GM12878 (cell line): ENCODE results near the gene MAP2K2. TPM values are rescaled to one million over a fixed set of nuclear protein-coding genes. Genes with fewer than 3 reads are reported as not detected.

Experiments used
- ATAC-seq: fragments of 200-7000 bp; cut with Tn5 transposase; 3 replicates; pipeline ENCODE4 v1.9.1; 2020; ENCODE audit warnings: mild to moderate bottlenecking, moderate library complexity
- BruUV-seq: library from RNA; stranded (reverse); fragments of 400-500 nt; replicated peaks from 2 replicates; lab custom pipeline; 2021; lab: Mats Ljungman, UMichigan
- CTCF ChIA-PET: fragments of 300-600 bp; sonication (Branson Sonifier 250); formaldehyde crosslinking; extraction: SDS; loops from one replicate; lab custom pipeline; 2021; ENCODE audit warnings: inconsistent platforms; lab: Yijun Ruan, JAX
- POLR2A ChIA-PET: fragments of 350-600 bp; formaldehyde crosslinking; extraction: SDS; loops from one replicate; lab custom pipeline; 2021; ENCODE audit warnings: inconsistent platforms; lab: Charles Lee
- RAD21 ChIA-PET: fragments of 300-600 bp; sonication (Branson Sonifier 250); formaldehyde crosslinking; loops from one replicate; lab custom pipeline; 2023; ENCODE audit warnings: antibody characterized with exemption; ENCODE audit not compliant: unreplicated experiment; lab: Charles Lee
- SMC1A ChIA-PET: fragments of 300-600 bp; sonication (Branson Sonifier 250); formaldehyde crosslinking; loops from one replicate; lab custom pipeline; 2023; ENCODE audit not compliant: unreplicated experiment, uncharacterized antibody; lab: Charles Lee
- DNase-seq: peaks from one replicate; pipeline ENCODE4 v3.0.0-alpha.2; 2011; ENCODE audit warnings: low read depth, low spot score
- FAIRE-seq: peaks from 3 replicates; lab custom pipeline; 2011; peaks lifted over from hg19 to GRCh38; lab: Jason Lieb, UNC
- H2AFZ ChIP-seq: 2 replicates; pipeline ENCODE4 v1.6.0; 2011; ENCODE audit warnings: low read depth, low read length, control low read depth; ENCODE audit not compliant: control insufficient read depth
- H3K27ac ChIP-seq: 2 replicates; pipeline ENCODE4 v1.5.1; 2011; ENCODE audit warnings: control low read depth; ENCODE audit not compliant: control insufficient read depth, insufficient read depth
- H3K27me3 ChIP-seq, 2 experiments: replicated peaks in 1 of 2; 2 replicates each; pipeline versions ENCODE4 v1.6.0 to v1.6.1; 2011; ENCODE audit warnings: low read length in 1 of 2; ENCODE audit not compliant: control insufficient read depth in 2 of 2, insufficient read depth in 2 of 2
- H3K36me3 ChIP-seq, 2 experiments: 2 replicates each; pipeline ENCODE4 v1.5.1; 2011; ENCODE audit warnings: low read length in 1 of 2; ENCODE audit not compliant: control insufficient read depth in 2 of 2, insufficient read depth in 2 of 2
- H3K4me1 ChIP-seq: 2 replicates; pipeline ENCODE4 v1.6.1; 2011; ENCODE audit warnings: mild to moderate bottlenecking, low read length, moderate library complexity, mixed read lengths; ENCODE audit not compliant: control insufficient read depth, insufficient read depth
- H3K4me2 ChIP-seq: 2 replicates; pipeline ENCODE4 v1.6.0; 2011; ENCODE audit warnings: control low read depth; ENCODE audit not compliant: control insufficient read depth, insufficient read depth
- H3K4me3 ChIP-seq: fragments of 200-600 bp; sonication (generic); 2 replicates; pipeline ENCODE4 v1.5.1; 2016
- H3K79me2 ChIP-seq: 2 replicates; pipeline ENCODE4 v1.6.0; 2011; ENCODE audit warnings: low read length; ENCODE audit not compliant: control insufficient read depth, insufficient read depth
- H3K9ac ChIP-seq: 2 replicates; pipeline ENCODE4 v1.8.0; 2011; ENCODE audit warnings: low read length, control low read depth, mixed read lengths; ENCODE audit not compliant: control insufficient read depth, insufficient read depth
- H3K9me3 ChIP-seq: replicated peaks from 3 replicates; pipeline ENCODE4 v1.5.1; 2011; ENCODE audit warnings: mild to moderate bottlenecking, low read length; ENCODE audit not compliant: control insufficient read depth, insufficient read depth
- H4K20me1 ChIP-seq: 2 replicates; pipeline ENCODE4 v1.6.0; 2011; ENCODE audit not compliant: control insufficient read depth, insufficient read depth
- IKZF2 ChIP-seq, 2 experiments: fragments of 450-650 bp; IDR thresholded peaks; 2 replicates each; pipeline ENCODE4 v1.6.1; 2017; ENCODE audit warnings: mild to moderate bottlenecking in 2 of 2, moderate library complexity in 2 of 2
- MAX ChIP-seq: IDR thresholded peaks from 2 replicates; pipeline ENCODE4 v1.6.1; 2012; ENCODE audit warnings: low read depth, low read length, improper control_type of control experiment
- NR2F1 ChIP-seq: fragments of 450-650 bp; conservative IDR thresholded peaks from 2 replicates; pipeline ENCODE4 v1.6.1; 2017; ENCODE audit warnings: mild to moderate bottlenecking
- POLR2AphosphoS2 ChIP-seq: IDR thresholded peaks from 2 replicates; pipeline ENCODE4 v1.6.1; 2011; ENCODE audit warnings: low read depth, mild to moderate bottlenecking, low read length, improper control_type of control experiment, moderate library complexity
- RB1 ChIP-seq: fragments of 450-650 bp; formaldehyde crosslinking; IDR thresholded peaks from 2 replicates; pipeline ENCODE4 v1.6.1; 2017; ENCODE audit warnings: mild to moderate bottlenecking, borderline replicate concordance
- RFX5 ChIP-seq: IDR thresholded peaks from 2 replicates; pipeline ENCODE4 v1.6.1; 2011; ENCODE audit warnings: low read depth, low read length, improper control_type of control experiment
- RUNX3 ChIP-seq: IDR thresholded peaks from 2 replicates; pipeline ENCODE4 v1.6.1; 2012; ENCODE audit warnings: low read length, inconsistent platforms
- TAF1 ChIP-seq: IDR thresholded peaks from 2 replicates; pipeline ENCODE4 v1.6.1; 2011; ENCODE audit warnings: mild to moderate bottlenecking, low read depth, low read length, borderline replicate concordance
- WGBS: methylation state at CpG from one replicate; pipeline ENCODE4 v1.1.6; 2016; ENCODE audit warnings: low lambda C conversion rate; ENCODE audit not compliant: insufficient replicate concordance, insufficient coverage; ENCODE audit errors: missing lambda C conversion rate; 5-methylcytosine and 5-hydroxymethylcytosine counted together
- in situ Hi-C: fragments of 300-500 bp; cut with MboI; formaldehyde crosslinking; loops from 9 replicates; pipeline ENCODE4 v1.14.3; 2018; ENCODE audit warnings: mixed read lengths
- intact Hi-C: fragments of 100-400 bp; cut with micrococcal nuclease; formaldehyde crosslinking; loops from one replicate; pipeline ENCODE4 v1.14.2; 2022; ENCODE audit not compliant: unreplicated experiment
- polyA plus RNA-seq, 11 experiments: library from polyadenylated mRNA; depleted of rRNA in 4 of 11; unstranded in 6 of 11; stranded (reverse) in 5 of 11; fragments of >200 nt; fragmentation: Nextera tagmentation in 4 of 11; fragmentation: Illumina TruSeq in 1 of 11; extraction: Ambion mirVana in 4 of 11; extraction: Trizol in 1 of 11; gene quantifications; 1 replicate in 1 of 11; 2 replicates in 10 of 11; pipeline versions ENCODE4 v1.2.1 to v1.2.3, GENCODE V29; 2011 to 2016; ENCODE audit warnings: inconsistent platforms in 2 of 11, missing spikeins in 2 of 11, low read depth in 1 of 11
- total RNA-seq, 4 experiments: library from RNA; depleted of rRNA in 3 of 4; stranded (reverse); fragments of >200 nt in 3 of 4; fragmentation: Illumina TruSeq in 1 of 4; extraction: Trizol in 1 of 4; gene quantifications; 2 replicates each; pipeline versions ENCODE4 v1.2.1 to v1.2.3, GENCODE V29; 2013 to 2021
- TF ChIP-seq, protein P1 (sequence below): IDR thresholded peaks from 2 replicates; pipeline ENCODE4 v1.6.1; 2011; ENCODE audit warnings: mild to moderate bottlenecking, low read depth, low read length, moderate library complexity; ENCODE audit not compliant: insufficient replicate concordance
- TF ChIP-seq, protein P2 (sequence below): IDR thresholded peaks from 2 replicates; pipeline ENCODE4 v1.6.1; 2012; ENCODE audit warnings: mild to moderate bottlenecking, low read depth, low read length

Gene MAP2K2
- total and polyA plus RNA-seq, 10 of the 15 experiments (the other 5 are each of a cell fraction or from before 2014, with no cell fraction given): 1.00 to 210 (median 53.5) TPM

- ChIA-PET CTCF (no interaction called here), SMC1A (no interaction called here), RAD21 (no interaction called here), POLR2A (interaction anchor here (0.5 kb wide), 1 partner anchor 52 kb away, joined by 6 read pairs; no protein-coding TSS in a partner anchor)
- no peaks in the 10 kb centered on the region for H3K27me3 ChIP-seq
- TF ChIP-seq IKZF2 (IDR thresholded peaks at IDR 0.05): no peak
- TF ChIP-seq, protein P1, sequence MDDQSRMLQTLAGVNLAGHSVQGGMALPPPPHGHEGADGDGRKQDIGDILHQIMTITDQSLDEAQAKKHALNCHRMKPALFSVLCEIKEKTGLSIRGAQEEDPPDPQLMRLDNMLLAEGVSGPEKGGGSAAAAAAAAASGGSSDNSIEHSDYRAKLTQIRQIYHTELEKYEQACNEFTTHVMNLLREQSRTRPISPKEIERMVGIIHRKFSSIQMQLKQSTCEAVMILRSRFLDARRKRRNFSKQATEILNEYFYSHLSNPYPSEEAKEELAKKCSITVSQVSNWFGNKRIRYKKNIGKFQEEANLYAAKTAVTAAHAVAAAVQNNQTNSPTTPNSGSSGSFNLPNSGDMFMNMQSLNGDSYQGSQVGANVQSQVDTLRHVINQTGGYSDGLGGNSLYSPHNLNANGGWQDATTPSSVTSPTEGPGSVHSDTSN: peak; percentile 41
- DNase-seq (no peak), FAIRE-seq (no peak), ATAC-seq (peak; percentile 13; the same call in 1 of the 3 replicates)
- peak overlapping the region; percentile 27 for H3K4me2 ChIP-seq
- no TSS peak for BruUV-seq
- H3K4me3 ChIP-seq: no peak overlapping the region
- no peak overlapping the region for H3K27ac ChIP-seq
- peaks cover 13% of the 10 kb centered on the region; the same call in 1 of the 2 replicates for H4K20me1 ChIP-seq
- H3K36me3 ChIP-seq: peaks cover 27 to 52% of the 10 kb centered on the region in 2 experiments
- peaks cover 56% of the 10 kb centered on the region for H3K79me2 ChIP-seq
- no peak overlapping the region for H3K9ac ChIP-seq
- intact Hi-C loops: no loop called here
- H2AFZ ChIP-seq: no peak overlapping the region
- 12% methylated on average over 13 of the region's 13 CpGs for WGBS
- H3K9me3 ChIP-seq: no peaks in the 10 kb centered on the region
- peaks cover 3% of the 10 kb centered on the region; the same call in 1 of the 2 replicates for H3K4me1 ChIP-seq
- in situ Hi-C loops: no loop called here
These were observed 70.9 kb downstream of the MAP2K2 start for GRCh38 chr19:4052993-4053422.

DNA sequence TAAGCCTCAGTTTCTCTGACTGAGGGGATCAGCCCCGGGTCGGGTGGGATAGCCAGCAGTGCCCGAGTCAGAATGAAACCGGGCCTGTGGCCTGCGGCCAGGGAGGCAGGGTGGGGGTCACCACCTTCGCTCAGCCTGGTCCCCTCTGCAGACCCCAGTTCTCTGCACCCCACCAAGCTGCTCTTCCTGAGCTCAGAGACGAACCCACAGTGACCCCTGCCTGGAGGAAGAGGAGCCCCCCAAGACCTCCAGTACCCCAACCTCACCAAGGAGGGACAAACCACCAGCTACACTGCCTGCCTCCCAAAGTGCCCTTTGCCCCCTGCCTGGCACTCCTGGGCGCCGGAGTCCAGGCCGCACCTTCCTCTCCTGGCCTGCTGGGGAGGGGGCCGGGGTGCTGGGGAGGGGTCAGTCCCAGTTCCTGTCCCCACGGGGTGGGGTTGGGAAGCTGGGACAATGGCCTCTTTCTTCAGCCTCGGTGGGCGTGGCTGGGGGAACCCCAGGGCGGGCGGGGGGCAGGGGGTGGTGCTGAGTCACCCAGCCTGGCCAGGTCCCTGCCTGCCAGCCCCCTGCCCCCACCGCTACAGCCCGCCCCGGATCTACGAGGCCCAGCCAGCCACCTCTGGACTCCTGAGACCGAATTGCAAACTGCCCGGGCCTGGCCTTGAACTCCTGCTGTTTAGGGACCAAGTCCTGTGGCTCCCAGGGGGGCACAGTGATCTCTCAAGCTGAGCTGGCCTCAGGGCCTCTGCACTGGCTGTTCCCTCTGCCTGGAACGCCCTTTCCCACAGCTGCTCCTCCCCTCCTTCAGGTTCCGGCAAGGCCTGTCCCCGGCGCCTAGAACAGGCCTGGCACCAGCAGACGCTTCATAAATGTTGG is 71.6 kb downstream of the MAP2K2 start:
- Histone ChIP-seq H3K27me3 (no peaks in the 10 kb centered on the region), H3K9ac (no peak overlapping the region), H3K9me3 (no peaks in the 10 kb centered on the region), H3K36me3 (peaks cover 27 to 52% of the 10 kb centered on the region in 2 experiments), H3K79me2 (peaks cover 50% of the 10 kb centered on the region), H2AFZ (no peak overlapping the region), H3K4me3 (no peak overlapping the region), H3K4me2 (no peak overlapping the region; the same call in 1 of the 2 replicates), H3K27ac (no peak overlapping the region), H3K4me1 (0 out of 2 replicates have a peak, but pooled peaks cover 2% of the 10 kb centered on the region), H4K20me1 (peaks cover 13% of the 10 kb centered on the region; the same call in 1 of the 2 replicates)
- RAD21 ChIA-PET: no interaction called here
- in situ Hi-C loops: no loop called here
- no peak for DNase-seq
- intact Hi-C loops: no loop called here
- WGBS: 20% methylated on average over 27 of the region's 27 CpGs
- POLR2A ChIA-PET: interaction anchor here (0.6 kb wide), 1 partner anchor 48 kb away, joined by 3 read pairs; no protein-coding TSS in a partner anchor
- TF ChIP-seq NR2F1: peak; percentile 45; the same call in 1 of the 2 replicates
- TF ChIP-seq TAF1: no peak
- TF ChIP-seq MAX: no peak
- no peak for TF ChIP-seq RB1
- no peak for TF ChIP-seq POLR2AphosphoS2
- TF ChIP-seq RFX5: no peak
- TF ChIP-seq, protein P2, sequence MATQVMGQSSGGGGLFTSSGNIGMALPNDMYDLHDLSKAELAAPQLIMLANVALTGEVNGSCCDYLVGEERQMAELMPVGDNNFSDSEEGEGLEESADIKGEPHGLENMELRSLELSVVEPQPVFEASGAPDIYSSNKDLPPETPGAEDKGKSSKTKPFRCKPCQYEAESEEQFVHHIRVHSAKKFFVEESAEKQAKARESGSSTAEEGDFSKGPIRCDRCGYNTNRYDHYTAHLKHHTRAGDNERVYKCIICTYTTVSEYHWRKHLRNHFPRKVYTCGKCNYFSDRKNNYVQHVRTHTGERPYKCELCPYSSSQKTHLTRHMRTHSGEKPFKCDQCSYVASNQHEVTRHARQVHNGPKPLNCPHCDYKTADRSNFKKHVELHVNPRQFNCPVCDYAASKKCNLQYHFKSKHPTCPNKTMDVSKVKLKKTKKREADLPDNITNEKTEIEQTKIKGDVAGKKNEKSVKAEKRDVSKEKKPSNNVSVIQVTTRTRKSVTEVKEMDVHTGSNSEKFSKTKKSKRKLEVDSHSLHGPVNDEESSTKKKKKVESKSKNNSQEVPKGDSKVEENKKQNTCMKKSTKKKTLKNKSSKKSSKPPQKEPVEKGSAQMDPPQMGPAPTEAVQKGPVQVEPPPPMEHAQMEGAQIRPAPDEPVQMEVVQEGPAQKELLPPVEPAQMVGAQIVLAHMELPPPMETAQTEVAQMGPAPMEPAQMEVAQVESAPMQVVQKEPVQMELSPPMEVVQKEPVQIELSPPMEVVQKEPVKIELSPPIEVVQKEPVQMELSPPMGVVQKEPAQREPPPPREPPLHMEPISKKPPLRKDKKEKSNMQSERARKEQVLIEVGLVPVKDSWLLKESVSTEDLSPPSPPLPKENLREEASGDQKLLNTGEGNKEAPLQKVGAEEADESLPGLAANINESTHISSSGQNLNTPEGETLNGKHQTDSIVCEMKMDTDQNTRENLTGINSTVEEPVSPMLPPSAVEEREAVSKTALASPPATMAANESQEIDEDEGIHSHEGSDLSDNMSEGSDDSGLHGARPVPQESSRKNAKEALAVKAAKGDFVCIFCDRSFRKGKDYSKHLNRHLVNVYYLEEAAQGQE: no peak
- peak; percentile 49 for TF ChIP-seq RUNX3
- SMC1A ChIA-PET: interaction anchor here (0.6 kb wide), 1 partner anchor 55 kb away, joined by 3 read pairs; no protein-coding TSS in a partner anchor
- CTCF ChIA-PET: no interaction called here
- peak; percentile 12; the same call in 2 of the 3 replicates for ATAC-seq
- BruUV-seq: no TSS peak
- FAIRE-seq: no peak
